GM21737 (cell line): ENCODE data around the gene LHX8.
"Not testable (repeated sequence)": the region's sequence is repeated elsewhere in the genome, so short reads cannot be mapped to it uniquely, and the experiment has no call there.

ENCODE experiments used
- ATAC-seq: cut with Tn5 transposase; IDR thresholded peaks from one replicate; pipeline ENCODE4 v1.9.1; 2021; ENCODE audit warnings: mild to moderate bottlenecking, moderate library complexity; ENCODE audit not compliant: unreplicated experiment

Gene LHX8

DNA sequence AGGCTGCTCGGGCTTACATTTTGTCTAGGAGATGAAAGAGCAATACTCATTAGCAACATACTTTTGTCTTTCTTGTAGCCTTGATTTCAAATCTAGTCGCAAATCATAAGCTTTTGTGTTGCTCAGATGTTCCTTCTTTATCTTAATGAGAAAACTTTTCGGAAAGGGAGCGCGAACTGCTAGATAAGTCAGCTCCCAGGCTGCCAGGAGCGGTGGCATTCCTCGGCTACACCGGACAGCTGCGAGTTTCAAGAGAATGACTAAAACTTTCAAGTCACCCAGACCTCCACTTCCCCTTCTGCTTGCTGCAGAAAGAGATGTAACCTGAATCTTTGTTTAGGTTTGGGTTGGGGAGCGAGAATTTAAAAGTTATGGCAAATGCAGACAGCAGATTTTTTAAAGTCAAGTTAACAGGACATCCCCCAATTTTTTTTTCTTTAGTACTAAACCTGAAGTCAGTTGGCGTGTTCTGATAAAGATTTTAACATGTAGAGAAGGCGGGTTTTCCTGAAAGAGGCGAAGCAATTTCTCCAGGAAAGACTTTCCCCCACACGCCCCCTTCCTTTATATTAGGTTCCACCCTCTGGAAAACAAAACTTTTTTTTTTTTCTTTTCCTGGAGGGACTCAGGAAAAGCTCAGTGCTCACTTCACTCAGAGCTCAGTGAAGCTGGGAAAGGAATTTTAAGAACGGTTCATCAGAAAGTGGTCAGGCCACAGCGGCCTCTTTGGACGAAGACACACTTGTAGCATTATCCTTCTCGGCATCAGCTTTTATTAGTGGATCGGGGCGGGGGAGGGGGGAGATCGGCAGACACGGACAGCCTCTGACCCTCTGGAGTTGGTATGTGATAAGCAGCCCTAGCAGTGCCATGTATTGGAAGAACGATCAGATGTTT lies at the start of gene LHX8:
LHX8 (plus strand) TSS at position 639 of the 897 bp plus-strand sequence. CDS start 2,227 bp downstream, outside the sequence.
- no peak for ATAC-seq

DNA sequence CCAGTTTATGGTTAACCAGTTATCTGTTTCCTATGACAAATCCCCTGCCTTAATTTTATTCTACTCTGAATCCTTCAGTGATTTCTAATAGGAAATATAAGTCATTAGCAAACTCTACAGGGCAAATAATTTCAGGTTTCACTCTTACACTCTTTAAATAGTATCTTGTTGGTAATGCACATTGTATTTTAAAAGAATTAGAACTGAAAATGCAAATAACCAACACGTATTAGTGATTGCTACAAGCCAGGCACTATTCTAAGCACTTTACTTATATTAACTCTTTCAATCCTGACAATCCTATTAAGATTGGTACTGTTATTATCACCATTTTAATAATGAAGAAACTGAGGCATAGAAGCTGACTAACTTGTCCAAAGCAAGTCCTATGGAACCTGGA lies 48.3 kb upstream of the LHX8 start:
- no peak for ATAC-seq

DNA sequence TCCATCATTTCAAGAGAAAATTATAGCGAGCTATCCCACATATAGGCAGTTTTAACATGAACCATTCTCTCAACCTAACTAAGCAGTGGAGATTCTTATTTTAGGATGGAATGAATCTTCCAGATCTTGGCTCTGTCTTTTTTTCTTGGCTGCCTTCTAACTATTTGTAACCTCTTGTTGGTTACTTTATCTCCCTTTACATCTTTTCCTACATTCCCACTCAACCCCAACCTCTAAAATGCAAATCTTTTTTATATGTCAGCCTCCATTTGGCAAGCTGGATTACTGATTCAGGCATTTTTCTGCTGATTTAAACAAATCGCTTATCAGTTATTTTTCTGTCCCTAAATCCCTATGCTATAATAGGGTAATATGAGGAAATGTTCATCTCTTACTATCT lies 46.9 kb upstream of the LHX8 start:
- no peak for ATAC-seq

DNA sequence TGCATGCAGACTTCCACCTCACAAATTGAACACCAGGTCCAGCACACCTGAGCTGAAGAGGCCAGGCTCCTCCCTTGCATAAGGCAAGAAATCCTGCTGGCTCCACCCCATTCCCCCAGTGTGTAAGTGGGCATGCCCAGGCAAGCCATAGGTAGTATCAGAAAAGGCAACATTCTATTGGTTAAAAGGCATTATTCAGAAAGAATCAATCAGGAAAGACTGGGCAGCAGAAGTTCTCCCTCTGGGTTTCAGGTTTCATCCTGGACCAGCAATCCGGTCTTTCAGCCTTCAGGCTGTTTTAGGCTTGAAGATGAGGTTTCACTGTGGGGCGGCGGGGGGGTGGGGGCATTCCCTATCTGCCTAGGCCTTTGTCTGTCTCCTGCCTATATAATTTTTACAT lies 42.0 kb upstream of the LHX8 start:
- ATAC-seq = no peak

DNA sequence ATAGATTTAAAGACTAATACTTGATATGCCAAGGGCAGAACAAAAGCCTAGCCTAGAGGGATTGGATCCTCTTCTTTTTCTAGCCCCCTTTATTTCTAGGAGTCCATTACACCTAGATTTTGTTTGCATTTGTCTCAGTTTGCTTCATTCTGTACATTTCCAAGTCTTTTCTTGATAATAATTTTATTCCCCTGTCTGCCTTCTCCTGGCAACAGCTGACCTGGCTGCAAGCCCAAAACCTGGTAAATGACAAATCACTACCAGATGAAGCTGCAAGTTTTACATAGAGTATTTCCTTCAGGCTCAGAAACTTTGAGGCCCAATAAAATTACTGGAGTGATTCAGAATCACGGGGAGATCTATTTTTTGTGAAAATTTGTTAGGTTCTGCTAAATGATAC lies 36.5 kb upstream of the LHX8 start:
- ATAC-seq = no peak

DNA sequence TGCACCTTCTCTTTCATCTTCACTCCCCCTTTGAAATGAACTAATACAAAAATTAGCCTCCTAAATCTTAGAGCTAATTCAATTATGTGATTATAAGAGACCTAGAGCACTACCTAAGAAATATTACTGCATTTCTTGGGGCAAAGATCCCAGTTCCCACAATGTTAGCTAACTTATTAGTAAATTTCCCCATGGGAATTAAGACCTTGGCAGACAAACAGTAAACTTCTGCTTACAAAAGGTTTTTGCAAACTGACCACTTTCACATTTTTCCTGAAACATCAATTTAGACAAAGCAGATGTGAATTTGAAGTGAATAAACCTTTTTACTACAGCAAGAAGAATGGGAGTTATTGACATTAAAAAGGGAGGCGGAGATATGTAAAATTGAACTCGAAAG lies 34.6 kb upstream of the LHX8 start:
- ATAC-seq = no peak

DNA sequence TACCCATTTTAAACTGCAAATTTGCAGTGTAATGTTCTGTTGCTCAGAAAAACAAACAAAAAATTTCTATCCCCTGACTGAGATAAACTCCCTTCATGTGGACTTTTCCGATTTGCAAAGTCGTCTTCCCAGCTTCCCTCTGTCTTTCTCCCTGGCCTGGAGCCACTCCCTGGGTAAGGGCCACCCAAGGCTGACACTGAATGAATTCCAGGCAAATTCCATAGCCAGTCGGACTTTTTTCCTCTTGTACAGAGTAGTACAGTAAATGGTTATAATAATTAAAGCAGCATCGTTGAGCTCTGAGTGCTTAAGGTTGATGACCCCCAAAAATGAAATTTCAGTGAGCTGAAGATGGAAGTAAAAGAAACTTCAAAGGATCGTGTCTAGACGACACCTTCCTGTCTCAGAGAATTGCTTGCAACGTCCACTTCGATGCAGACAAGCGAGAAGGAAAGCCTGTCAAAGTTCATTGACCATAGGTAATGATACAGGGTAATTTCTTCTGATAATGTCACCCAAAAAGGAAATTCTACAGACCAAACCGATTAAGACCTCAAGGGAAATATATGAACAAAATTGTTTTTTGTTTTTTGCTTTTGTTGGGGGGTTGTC lies 33.6 kb upstream of the LHX8 start:
- ATAC-seq = no peak

DNA sequence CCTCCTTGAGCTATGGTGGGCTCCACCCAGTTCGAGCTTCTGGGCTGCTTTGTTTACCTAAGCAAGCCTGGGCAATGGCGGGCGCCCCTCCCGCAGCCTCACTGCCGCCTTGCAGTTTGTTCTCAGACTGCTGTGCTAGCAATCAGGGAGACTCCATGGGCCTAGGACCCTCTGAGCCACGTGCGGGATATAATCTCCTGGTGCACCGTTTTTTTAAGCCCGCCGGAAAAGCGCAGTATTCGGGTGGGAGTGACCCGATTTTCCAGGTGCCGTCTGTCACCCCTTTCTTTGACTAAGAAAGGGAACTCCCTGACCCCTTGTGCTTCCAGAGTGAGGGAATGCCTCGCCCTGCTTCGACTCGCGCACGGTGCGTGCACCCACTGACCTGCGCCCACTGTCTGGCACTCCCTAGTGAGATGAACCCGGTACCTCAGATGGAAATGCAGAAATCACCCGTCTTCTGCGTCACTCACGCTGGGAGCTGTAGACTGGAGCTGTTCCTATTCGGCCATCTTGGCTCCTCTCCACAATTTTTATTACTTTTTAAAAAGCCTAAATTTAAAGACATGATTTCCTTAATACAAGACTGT lies 21.7 kb upstream of the LHX8 start:
- not testable (repeated sequence) for ATAC-seq

DNA sequence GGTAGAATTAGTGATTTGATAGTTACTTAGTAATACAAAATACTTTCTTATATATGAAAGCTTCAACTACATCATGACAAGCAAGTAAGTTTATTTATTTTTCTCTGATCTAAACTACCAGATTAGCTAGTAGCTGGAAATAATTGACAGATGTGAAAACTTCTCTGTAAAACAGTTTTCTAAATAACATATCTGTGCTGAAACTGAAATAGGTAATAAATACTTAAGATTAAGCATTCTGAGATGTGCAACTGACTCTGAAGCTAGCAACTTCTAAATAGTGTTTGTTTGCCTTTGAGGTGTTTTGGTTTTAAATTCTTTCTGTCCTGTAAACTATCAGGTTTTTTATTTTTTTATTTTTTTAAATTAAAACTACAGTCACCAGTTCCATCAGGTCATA lies 18.5 kb upstream of the LHX8 start:
- no peak for ATAC-seq

DNA sequence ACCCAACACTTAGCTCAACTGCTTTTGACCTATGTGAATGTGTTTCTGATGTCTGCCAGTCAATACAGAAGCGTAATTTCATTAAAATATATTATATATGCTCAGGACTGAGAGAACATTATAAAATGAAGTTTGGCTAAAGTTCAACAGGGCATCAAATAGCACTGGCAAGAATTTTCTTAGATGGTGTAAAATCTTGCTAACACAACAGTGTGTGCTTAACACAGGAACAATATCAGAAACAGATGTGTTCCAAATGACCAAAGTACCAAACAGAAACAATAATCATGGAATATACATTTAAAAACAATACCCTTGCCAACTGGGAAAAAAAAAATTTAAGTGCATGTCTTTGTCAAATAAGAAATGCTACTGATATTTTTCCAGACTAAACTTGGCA lies 10.4 kb upstream of the LHX8 start:
- ATAC-seq = no peak

DNA sequence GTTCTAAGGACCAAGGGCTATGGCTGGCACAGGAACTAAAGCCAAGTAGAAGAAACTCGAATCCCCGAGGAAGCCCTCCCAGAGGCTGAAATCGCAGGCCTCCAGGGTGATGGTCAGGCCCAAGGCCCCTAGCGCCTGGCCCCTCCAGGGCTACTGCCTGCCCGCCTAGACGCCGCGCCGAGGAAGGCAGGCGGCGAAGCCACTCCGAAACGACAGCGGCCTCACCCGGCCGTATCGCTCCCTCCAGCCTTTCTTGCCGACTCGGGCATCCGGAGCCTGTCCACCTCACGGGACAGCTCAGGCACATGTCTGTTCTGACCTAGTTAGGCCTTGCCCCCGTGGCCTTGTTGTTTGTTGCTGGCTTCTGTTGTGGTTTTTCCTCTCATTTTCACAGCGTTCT lies 9.7 kb upstream of the LHX8 start:
- no peak for ATAC-seq

DNA sequence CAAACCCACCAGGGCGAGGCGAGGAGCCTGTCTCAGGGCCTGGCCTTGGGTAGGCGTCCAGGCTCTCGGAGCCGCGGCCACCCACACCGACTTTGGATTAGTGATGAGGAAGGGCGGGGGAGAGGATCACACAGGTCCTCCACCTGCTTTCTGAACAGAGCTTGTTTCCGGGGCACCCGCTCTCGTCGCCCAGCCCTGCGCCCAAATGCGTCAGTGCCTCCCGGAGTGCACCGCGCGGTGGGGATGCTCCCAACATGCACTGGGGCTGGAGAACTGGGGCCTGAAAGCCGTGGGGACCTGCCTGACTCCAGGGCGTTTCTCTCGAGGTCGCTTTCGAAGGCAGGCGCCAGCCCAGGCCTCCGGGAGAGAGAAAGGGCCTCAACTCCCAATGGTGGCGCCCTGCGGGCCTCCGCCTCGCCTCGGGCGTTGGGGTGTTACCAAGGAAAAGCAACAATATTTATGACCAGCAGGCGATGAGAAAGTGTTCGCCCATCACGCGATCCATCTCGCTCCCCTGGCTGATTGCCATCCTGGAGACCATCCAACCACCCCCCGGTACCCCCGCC lies 8.9 kb upstream of the LHX8 start:
- no peak for ATAC-seq

DNA sequence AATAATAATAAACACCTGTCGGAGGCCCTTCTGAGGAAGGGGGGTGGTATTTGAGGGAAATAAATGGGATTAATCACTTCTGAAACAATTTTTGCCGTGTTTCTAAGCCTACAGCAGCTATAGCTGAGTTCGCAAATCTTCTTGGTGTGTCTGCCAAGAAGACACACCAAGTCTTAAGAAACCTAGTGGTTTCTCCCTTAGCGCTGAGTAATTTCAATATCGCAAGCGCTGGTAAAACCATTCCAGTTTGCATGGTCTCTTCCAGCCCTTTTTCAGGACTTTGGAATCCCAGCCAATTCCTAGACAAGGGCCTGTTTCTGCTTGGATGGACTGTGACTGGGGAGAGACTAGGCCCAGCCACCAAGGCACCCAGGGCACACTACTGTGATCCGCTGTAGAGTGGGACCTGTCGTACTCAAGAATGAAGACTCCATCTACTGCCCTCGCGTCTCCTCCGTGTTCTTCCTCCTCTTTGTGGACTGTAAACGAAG lies 7.5 kb upstream of the LHX8 start:
- ATAC-seq = no peak

DNA sequence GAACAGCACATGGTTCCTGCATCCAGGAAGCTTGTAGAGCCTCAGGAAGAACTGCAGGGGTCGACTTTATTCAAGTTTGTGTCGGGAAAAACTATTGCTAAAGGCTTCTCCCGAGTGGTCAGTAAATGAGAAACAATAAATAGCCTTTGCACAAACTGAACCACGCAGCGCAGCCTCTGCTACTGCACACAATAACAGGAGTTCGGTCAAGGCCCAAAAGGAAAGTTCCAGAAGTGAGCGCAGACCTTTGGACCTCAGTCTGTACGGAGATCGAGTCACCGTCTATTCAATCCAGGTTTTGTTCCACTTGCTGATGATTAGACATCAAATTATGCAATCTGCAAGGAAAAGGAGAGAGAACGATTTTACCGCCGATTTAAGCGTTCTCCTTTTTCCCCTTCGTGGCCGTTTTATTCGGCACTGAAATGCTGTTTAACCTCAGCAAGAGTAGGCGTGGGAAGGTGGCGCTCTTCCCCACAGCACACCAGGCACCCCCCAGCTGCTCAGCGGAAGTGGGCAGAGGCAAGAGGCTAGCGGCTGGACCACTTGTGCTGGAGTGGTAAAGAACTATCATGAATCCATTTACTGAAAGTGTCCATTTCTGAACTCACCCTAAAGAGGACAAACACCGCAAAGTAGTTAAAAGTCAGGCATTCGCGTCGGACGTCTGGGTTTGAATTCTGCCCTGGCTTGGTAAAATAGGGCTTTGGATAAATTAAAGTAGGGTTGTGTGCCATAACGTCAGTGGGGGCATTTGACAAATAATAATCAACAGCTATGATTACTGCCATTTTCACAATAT lies 6.1 kb upstream of the LHX8 start:
- no peak for ATAC-seq

DNA sequence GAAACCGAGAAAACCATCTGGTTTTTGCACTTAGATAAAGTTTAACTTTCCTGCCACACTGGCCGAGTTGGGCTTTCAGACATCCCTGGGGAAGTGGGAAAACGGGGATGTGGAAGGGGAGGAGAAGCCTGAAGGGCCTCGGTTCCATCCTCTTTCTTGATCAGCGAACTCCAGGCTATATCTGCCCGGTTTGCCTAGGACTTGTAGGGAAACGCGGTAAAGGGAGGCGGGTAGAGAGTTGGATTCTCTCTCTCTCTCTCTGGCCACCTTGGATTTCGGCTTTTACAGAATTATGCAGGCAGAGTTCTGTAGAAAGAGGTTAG lies 4.6 kb upstream of the LHX8 start:
- ATAC-seq = no peak

DNA sequence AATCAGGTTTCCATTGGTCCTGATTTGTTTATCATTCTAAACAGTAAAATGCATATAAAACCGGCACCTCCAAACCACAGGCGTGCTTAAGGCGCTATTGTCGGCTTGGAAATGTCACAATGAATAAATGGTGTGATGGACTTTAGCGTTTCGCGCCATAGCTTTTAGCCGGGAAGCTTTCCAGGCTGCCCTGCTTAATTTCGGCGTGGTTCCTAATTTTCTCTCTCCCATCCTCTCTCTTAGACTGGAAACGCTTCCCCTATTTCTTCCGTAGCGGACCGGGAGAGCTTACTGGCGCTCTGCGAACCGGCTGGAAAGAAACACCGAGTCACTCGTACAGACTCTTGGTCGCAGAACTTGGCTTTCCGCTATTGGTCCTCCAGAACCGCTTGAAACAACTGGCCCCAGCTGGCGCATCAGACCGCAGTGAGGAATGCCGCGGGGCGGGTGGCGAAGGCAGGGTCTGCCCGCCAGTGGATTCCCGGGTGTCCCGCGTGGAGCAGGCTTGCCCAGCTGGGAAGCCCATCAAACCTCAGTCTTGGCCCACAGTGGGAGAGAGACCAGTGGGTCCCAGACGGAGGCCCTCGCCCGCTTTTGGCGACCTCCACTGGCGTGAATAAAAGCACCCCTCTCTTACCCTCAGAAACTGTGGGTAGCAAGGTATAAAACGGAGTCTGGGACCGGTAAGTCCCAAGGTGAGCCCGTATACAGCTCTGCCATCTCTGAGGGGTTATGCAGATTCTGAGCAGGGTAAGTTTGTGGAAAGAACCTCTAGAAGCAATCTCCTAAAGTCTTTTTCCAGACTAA lies 4.0 kb upstream of the LHX8 start:
- ATAC-seq = no peak

DNA sequence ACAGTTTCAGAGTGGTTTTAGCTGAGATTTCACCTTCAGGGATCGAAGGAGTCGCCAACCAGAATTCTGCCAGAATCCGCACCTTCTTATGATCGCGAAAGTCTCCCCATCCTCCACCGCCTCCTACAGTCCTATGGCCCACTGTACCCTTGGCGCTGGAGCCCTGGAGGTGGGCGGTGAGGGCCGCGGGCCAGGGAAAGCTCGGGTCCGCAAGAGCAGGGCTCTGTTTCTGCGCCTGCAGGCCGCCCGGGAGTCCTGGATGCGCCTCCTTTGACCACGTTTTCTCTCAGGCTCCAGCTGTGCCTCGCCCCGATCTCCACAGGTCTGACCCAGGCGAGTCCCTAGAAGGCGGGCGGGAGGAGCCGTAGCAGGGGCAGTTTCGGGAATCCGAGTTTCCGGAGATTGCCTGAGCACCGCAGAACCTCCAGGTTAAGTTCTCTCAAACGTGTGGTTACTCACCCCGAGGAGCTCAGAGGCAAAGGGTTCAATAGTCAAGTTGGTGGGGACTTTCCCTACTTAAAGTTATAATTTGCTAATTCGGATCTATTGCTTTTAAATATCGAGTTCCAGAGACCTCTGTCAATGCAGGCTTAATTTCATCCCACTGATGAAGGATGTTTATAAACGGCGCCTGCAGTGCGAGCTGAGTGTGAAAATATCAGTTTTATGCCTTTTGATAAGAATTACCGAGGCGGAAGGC lies 3.2 kb upstream of the LHX8 start:
- ATAC-seq = no peak

DNA sequence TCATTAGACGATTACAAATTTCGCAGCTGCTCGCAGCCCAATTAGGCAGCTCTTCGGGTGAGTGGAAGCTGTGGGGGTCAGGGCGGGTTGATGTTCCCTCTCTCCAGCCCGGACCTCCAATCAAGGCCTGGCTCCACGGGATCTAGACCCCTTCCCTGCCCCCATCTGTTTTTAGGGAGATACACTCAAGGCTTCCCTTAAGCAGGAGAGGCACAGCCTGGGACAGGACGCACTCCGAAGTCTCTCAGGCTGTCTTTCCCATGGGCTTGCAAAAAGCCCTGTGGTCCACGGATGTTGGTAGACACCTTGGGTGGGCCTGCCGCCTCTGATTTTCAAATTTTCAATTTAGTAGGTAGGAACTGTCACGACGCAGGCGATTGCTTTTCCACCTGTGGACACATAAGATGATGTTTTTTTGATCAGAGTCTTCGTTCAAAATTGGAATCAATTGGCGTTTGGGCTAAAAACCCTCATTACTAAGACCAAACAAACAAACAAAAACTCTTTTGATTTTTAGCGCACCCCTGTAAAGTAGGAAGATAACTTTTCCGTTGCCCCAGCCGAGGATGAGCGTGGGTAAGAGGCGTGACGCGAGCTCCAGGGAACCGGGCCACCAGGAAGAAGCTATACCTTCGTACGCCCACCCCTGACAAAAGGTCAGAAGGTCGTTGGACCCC lies 2.5 kb upstream of the LHX8 start:
- no peak for ATAC-seq

DNA sequence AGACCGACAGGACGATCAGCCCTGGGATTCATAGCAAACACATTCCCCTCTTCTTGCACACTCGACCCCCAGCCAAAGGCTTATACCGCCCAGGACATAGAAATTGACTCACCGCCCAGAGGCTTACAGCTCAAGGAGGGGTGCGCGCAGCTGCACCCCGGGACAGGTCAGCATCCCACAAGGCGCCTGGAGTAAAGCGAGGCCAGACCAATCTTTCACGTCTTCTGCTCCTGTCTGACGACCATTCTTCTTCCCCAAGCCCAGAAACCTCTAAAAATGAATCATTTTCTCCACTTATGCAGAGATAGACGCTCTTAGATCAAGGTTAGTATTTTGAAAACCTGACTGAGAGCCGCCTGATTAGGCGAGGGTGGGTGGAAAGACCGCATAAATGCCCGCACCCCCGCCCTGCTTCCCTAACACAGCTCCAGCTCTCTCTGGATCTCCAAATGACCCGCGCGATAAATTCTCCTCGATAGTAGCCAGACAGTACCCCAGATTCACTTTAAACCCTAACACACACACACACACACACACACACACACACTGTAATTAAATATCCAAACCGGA lies 1.9 kb upstream of the LHX8 start:
- no peak for ATAC-seq
